GM12864 (cell line): ENCODE measurements around the gene RRM2.
A peak's percentile ranks its signal among the peaks of the same experiment; 100 is the strongest.
"Not testable (repeated sequence)": the region's sequence is repeated elsewhere in the genome, so short reads cannot be mapped to it uniquely, and the experiment has no call there.

Source experiments
- DNase-seq: peaks from one replicate; pipeline ENCODE4 v3.0.0-alpha.2; 2011; ENCODE audit warnings: low read depth
- H3K4me3 ChIP-seq: 2 replicates; pipeline ENCODE4 v1.5.1; 2011; ENCODE audit warnings: mild to moderate bottlenecking, low read depth, low read length, control low read depth
- TF ChIP-seq, protein P1 (sequence below): IDR thresholded peaks from 2 replicates; pipeline ENCODE4 v1.5.1; 2011; ENCODE audit warnings: low read depth, mild to moderate bottlenecking, moderate library complexity, low read length, control low read depth, inconsistent platforms; ENCODE audit errors: missing control alignments

The RRM2 gene

DNA sequence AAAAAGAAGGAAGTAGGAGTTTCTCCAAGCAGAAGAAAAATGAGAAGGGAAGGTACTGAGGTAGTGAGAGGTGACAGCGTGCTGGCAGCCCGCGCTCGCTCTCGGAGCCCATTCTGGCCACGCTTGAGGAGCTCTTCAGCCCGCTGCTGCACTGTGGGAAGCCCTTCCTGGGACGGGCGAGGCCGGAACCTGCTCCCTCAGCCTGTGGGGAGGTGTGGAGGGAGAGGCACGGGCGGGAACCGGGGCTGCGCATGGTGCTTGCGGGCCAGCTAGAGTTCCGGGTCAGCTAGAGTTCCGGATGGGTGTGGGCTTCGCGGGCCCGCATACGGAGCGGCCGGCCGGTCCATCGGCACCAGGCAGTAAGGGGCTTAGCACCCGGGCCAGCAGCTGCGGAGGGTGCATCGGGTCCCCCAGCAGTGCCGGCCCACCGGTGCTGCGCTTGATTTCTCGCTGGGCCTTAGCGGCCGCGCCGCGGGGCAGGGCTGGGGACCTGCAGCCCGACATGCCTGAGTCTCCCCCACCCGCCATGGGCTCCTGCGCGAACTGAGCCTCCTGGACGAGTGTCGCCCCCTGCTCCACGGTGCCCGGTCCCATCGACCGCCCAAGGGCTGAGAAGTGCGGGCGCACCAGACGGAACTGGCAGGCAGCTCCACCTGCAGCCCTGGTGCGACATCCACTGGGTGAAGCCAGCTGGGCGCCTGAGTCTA lies 31.2 kb upstream of the RRM2 start:
- TF ChIP-seq, protein P1, sequence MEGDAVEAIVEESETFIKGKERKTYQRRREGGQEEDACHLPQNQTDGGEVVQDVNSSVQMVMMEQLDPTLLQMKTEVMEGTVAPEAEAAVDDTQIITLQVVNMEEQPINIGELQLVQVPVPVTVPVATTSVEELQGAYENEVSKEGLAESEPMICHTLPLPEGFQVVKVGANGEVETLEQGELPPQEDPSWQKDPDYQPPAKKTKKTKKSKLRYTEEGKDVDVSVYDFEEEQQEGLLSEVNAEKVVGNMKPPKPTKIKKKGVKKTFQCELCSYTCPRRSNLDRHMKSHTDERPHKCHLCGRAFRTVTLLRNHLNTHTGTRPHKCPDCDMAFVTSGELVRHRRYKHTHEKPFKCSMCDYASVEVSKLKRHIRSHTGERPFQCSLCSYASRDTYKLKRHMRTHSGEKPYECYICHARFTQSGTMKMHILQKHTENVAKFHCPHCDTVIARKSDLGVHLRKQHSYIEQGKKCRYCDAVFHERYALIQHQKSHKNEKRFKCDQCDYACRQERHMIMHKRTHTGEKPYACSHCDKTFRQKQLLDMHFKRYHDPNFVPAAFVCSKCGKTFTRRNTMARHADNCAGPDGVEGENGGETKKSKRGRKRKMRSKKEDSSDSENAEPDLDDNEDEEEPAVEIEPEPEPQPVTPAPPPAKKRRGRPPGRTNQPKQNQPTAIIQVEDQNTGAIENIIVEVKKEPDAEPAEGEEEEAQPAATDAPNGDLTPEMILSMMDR, result no peak
- no peak for DNase-seq
- H3K4me3 ChIP-seq, result peak overlapping the region; percentile 38

DNA sequence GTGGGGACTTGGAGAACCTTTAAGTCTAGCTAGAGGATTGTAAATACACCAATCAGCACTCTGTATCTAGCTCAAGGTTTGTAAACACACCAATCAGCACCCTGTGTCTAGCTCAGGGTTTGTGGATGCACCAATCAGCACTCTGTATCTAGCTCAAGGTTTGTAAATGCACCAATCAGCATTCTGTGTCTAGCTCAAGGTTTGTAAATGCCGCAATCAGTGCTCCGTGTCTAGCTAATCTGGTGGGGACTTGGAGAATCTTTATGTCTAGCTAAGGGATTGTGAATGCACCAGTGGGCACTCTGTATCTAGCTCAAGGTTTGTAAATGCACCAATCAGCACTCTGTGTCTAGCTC lies 30.7 kb upstream of the RRM2 start:
- DNase-seq, H3K4me3 ChIP-seq: not testable (repeated sequence)

DNA sequence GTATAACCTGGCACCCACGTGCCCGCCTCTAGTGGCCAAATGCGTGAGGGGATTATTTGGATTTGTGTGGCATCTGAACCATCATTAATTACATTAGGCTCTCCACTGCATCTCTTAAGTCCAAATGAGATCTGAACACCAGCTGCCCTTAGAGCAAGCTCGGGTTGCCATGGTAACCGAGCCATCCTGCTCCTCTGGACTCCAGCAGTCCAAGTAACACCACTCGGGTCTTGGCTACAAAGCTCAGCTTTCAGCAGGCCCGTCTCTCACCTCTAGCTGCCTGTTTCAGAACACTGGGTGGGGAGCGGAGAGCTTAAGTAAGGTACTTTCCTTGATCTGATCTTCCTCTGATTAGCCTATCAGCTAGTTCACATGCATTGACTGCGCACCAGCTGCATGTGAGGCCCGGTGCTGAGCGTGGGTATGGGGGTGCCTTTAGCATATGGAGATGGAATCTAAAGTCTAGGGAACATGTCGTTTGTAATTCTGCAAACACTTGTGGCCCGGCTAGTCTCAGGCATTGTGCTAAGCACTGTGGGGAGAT lies 28.2 kb upstream of the RRM2 start:
- TF ChIP-seq, protein P1, result no peak
- no peak for DNase-seq
- no peak overlapping the region for H3K4me3 ChIP-seq

DNA sequence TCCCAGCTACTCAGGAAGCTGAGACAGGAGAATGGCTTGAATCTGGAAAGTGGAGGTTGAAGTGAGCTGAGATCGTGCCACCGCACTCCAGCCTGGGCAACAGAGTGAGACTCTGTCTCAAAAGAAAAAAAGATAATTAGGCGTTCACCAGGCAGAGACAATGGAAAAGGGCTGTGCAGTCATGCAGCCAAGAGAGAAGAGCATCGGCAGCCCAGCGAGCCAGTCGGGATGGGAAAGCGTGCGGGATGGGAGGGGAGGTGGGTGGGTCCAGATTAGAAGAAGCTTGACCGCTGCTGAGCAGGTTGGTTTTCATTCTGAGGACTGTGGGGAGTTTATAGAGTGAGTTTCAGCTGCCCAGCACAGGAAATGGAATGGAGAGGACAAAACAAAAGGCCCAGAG lies 27.4 kb upstream of the RRM2 start:
- no peak for DNase-seq
- no peak overlapping the region for H3K4me3 ChIP-seq
- TF ChIP-seq, protein P1, result no peak

DNA sequence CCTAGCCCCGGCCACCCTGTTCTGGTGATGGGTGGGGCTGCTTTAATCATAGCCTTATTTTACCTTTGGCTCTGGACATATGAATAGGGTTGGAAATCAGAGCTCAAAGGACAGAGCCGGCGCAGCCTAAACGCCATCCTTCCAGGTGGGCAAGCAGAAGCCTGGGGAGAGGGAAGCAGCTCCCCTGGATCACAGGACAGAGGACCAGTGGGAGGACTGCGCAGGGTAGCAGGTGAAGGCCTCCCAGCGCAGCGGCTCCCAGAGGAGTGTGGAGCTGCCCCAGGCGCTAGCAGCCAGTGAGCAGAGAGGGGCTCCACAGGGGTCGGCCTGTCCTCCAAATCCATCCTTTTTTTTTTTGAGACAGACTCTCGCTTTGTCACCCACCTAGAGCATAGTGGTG lies 25.9 kb upstream of the RRM2 start:
- H3K4me3 ChIP-seq, result no peak overlapping the region
- TF ChIP-seq, protein P1, result no peak
- no peak for DNase-seq

DNA sequence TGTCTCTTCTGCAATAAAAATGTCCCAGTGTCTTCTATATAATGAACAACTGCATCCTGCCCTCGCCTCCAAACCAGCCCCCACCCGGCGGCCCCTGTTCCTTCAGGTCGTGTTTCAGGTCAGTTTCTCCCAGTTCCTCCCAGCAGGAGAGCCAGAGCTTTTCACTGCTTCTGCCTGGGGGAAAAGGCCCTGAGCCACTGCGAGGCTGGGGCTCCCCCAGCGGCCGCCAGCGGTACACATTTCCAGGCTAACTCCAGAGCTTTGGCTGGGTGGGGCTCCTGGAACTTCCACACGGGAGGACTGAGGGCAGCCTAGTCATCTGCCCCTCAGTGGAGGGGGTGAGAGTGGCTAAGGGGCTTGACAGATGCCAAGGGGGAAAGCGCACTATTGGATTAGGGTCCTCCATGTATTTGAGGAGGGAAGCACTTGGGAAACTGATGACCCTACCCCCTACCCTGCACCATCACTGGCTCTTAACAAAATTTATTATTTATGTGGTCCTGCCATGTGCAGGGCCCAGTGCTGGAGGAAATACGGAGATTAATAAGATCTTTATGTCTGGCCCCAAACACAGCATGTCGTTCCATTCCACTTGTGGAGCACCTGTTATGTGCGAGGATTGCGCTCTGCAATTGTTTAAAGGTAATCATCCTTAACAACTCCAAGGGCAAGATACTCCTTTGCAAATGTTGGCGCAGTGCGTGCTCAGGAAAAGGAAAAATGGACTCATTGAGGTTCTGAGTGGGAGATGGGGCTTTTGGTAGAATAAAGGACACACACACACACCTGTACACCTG lies 25.0 kb upstream of the RRM2 start:
- no peak overlapping the region for H3K4me3 ChIP-seq
- DNase-seq, result no peak
- TF ChIP-seq, protein P1, result peak; percentile 95

DNA sequence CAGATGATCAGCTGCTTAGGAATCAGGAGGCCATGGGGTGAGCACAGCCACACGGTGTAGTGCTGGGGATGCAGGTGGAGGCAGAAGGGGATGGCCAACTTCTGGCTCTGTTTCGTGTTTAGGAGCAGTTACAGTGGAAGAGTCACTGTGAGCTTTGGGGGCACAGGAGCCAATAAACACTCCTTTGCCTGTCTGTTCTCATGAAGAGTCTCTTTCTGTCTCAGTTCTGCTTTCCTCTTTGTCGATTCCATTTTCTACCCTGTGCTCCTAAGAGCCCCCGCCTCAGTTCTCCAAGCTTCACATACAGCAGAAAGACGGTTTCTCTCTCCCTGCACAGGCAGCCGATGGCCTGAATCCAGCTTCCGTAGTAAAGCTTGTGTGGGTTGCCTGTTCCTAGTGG lies 21.0 kb upstream of the RRM2 start:
- DNase-seq, result no peak

More for the DNA sequence above, 21.0 kb upstream of the RRM2 start:
- TF ChIP-seq, protein P1, result no peak
- no peak overlapping the region for H3K4me3 ChIP-seq
